Stimulated activated CD8-positive, alpha-beta memory T cell treated with anti-CD3 and anti-CD28 coated beads, Interleukin-15, amount 100 ng/mL, for 1 hour (primary cell): ENCODE measurements around the gene MINK1.
"Not testable (repeated sequence)": the region's sequence is repeated elsewhere in the genome, so short reads cannot be mapped to it uniquely, and the experiment has no call there.

ENCODE experiments used
- DNase-seq: peaks from one replicate; pipeline ENCODE4 v3.0.0-alpha.2; 2020; ENCODE audit warnings: low read depth

The MINK1 gene

GRCh38 chr17:4899341-4900230 is 66.4 kb downstream of the MINK1 start, which contains the start of gene C17orf107:
Gene C17orf107, plus strand, starts transcription at chr17:4899536. Its CDS starts 227 bp downstream, at chr17:4899763.
- DNase-seq: peak; percentile 81

GRCh38 chr17:4900231-4901107 is 67.3 kb downstream of the MINK1 start:
- no peak for DNase-seq

GRCh38 chr17:4901108-4901647 is 68.0 kb downstream of the MINK1 start:
- DNase-seq: no peak

GRCh38 chr17:4901648-4902344 is 68.7 kb downstream of the MINK1 start:
- DNase-seq: no peak

DNA sequence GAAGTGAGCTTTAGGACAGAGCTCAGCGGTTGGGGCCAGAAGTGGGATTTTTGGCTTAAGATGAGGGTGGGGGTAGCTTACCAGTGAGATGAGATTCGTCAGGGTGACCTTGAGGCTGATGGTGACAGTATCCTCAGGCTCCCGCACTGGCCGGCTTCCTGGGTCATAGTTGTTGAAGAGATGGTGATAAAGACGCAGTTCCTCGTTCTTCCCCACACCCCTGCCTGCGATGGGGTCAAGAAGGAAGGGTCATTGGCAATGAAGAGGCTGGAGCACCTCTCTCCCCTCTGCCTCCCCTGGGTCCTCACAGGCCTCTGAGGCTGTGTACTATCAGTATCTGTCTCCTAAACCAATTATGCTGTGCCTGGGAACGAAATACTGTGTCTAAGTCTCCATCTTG is 69.4 kb downstream of the MINK1 start:
- no peak for DNase-seq

DNA sequence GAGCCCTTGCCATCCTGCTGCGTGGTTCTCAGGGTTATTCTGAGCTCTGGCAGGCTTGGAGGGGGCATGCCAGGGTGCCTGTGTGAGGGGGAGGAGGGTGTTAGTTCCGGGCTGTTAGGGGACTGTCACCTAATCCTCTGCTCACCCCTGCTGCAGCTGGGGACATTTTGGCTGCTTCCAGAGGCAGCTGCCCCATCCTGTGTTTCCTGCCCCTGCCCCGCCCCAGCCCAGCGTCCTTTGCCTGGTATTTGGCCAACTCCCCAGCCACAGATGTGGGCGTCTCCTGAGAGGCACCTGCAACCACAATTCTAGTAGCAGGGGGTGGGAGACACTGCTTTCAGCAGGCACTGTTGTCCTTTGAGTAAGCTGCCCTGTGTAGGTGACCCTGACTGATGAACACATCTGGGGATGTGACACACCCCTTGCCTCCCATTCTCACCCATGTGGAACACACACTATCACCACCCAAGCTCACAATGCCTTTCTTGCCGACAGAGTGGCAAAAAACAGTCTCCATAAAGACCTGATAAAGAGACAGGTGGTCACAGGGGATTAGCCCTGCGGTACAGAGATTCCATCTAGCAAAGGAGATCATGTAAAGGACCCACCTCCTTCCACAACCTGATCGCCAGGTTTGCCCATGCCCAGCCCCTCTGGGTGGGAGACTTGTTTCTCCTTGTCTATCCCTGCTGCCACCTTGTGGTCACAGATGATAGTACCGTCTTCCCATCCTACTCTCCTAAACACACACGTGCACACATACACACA is 70.1 kb downstream of the MINK1 start, which contains the start of gene CHRNE:
Gene CHRNE (minus strand): TSS at position 48 of the 768 bp plus-strand sequence. CDS start 35 bp downstream, at position 13.
- peak; percentile 62 for DNase-seq

GRCh38 chr17:4906642-4907041 is 73.5 kb downstream of the MINK1 start:
- not testable (repeated sequence) for DNase-seq

GRCh38 chr17:4908301-4908700 is 75.2 kb downstream of the MINK1 start:
- DNase-seq: no peak

DNA sequence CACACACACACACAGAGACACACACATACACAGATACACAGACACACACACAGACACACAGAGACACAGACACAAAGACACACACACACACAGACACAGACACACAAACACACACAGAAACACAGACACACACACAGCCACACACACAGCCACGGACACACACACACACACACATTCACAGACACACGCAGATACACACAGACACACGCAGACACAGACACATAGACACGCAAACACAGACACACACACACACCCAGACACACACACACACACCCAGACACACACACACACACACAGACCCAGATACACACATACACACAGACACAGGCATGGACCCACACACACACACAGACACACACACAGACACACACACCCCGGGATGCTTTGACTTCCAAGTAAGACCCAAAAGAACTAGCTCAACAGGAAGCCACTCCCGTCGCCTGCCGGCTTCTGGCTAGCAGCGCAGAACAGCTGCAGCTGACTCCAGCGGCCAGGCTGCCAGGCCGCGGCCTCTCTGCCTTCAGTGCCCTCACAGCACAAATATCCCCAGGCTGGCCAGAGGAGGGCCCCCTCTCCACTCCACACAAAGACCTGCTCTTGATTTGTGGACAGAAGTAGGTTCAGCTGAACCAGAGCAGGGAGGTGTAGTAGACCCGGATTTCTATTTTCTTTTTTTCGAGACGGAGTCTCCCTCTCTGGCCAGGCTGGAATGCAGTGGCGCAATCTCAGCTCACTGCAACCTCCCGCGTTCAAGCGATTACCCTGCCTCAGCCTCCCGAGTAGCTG is 75.8 kb downstream of the MINK1 start:
- peak; percentile 40 for DNase-seq

DNA sequence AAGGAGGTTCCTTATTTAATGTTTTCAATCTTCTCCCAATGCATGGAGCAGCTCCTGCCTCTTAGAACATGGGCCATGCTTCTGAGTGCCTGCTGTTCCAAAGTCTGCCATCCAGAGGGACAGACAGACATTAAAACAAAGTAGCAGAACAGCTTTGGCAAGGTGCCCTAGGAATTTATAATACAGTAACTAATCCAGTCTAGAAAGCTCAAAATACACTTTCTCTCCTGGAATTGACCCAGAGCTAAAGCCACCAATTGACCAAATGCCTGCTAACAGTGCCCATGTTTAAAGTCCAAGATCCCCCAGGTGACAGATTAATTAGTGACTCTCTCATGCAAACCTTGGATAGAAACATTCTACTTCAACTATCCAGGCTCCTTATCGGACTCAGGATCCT is 80.9 kb downstream of the MINK1 start:
- no peak for DNase-seq

DNA sequence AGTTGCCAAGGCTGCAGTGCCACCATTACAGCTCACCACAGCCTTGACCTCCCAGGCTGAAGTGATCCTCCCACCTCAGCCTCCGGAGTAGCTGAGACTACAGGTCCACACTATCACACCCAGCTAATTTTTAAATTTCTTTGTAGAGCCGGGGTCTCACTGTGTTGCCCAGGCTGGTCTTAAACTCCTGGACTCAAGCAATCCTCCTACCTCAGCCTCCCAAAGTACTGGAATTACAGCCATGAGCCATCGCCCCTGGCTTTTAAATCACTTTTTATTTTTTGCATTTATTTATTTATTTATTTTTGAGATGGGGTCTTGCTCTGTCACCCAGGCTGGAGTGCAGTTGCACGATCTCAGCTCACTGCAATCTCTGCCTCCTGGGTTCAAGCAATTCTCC is 81.4 kb downstream of the MINK1 start:
- DNase-seq: not testable (repeated sequence)

GRCh38 chr17:4919511-4920047 is 86.4 kb downstream of the MINK1 start:
- no peak for DNase-seq

- DNase-seq: no peak
Observed at GRCh38 chr17:4920351-4921048, 87.4 kb downstream of the MINK1 start.

DNA sequence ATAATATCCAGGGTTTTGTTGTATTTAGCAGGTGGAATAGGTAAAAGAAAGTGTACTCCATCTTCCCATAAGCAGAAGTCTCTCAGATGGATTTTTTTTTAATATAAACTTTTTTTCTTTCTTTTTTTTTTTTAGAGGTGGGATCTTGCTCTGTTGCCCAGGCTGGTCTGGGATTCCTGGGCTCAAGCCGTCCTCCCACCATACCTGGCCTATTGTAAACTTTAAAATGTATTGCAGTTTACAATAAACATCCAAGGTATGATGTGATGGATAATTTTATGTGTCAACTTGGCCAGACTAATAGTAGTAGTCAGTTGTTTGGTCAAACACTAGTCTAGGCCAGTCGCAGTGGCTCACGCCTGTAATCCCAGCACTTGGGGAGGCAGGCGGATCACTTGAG is 88.2 kb downstream of the MINK1 start:
- no peak for DNase-seq

GRCh38 chr17:4926577-4927335 is 93.6 kb downstream of the MINK1 start:
- DNase-seq: not testable (repeated sequence)

GRCh38 chr17:4928881-4929280 is 95.7 kb downstream of the MINK1 start:
- DNase-seq: no peak

DNA sequence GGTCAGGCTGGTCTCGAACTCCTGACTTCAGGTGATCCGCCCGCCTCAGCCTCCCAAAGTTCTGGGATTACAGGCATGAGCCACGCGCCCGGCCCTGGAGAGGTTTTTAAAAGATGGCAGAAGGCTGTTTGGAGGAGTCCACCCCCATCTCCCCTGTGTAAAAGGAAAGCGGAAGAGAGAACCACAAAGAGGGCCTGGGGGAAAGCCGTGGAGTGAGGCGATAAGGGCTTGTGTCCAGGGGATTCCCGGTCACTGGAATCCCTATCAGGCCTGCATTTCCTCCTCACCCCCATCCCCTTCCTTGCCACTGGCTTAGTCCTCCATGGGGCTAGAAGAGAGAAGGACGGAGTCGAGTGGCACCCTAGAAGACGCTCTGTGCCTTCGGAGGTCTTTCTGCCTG is 98.8 kb downstream of the MINK1 start, which contains the start of gene GP1BA:
Gene GP1BA (plus strand): TSS at position 315 of the 400 bp plus-strand sequence. CDS start 328 bp downstream, outside the sequence.
- no peak for DNase-seq

GRCh38 chr17:4932756-4933155 is 99.6 kb downstream of the MINK1 start:
- no peak for DNase-seq
